HG03469 (cell line): ENCODE results near the gene CALD1.

Experiments used
- ATAC-seq: cut with Tn5 transposase; IDR thresholded peaks from one replicate; pipeline ENCODE4 v1.9.1; 2021; ENCODE audit warnings: mild to moderate bottlenecking, moderate library complexity, moderate number of reproducible peaks; ENCODE audit not compliant: unreplicated experiment

CALD1 gene

DNA sequence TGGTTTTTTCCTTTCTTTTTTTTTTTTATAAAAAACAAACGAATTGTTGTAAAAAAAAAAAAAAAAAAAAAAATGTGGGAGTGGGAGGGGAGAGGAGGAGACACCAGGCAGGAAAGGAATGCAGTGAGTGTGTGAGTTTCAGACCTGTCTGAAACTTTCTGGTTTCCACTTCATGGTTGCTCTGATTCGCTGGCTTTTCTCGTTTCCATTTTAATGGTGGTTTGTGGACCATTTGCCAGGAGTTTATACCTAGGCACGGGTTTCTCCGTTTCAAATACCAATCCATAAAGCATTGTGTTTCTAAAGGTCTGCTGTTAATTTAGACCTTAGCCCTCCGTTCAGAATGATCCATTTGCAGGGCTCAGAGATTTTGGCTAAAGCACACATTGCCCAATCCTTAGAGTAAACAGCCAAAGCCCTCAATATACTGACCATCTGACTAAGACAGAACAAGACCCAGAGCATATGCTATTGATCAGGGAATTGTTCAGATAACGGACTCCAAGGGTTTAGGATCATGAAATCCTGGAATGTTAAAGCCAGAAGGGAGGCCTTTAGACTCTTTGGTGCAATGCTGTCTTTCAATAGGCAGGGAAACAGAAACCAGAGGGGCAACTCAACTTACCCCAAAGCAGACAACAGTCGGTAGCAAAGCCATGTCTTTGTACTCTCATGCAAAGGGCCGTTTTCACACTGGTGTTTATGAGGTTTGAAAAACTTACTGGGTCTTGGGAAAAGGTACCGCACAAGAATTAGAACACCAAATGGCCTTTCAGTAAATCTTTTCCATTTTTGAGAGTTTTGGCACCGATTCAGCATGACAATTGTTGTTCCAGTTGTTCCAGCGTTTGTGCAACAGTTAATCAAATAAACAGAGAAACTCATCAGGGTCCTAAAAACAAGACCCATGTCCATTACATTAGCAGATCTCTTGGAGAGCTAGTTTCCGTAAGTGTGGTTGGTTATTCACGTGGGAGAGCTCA, 112.6 kb downstream of the CALD1 start:
- no peak for ATAC-seq

DNA sequence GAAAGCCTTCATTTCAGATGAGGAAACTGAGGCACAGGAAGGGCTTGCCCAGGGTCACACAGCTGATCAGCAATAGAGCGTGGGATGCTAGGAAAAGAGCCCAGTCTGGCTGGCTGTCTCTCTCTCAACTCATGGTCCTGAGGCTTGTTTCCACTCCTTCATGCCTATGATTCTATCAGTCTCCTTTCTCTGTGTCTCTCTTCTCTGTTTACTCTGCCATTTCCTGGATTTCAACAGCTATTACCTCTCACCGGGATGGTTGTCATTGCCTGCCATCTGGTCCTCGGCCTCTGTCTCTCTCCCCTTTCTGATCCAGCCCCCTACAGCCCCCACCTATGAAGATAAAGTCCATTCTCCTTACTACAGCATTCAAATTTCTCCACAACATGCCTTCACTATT, 113.5 kb downstream of the CALD1 start:
- ATAC-seq, result no peak

DNA sequence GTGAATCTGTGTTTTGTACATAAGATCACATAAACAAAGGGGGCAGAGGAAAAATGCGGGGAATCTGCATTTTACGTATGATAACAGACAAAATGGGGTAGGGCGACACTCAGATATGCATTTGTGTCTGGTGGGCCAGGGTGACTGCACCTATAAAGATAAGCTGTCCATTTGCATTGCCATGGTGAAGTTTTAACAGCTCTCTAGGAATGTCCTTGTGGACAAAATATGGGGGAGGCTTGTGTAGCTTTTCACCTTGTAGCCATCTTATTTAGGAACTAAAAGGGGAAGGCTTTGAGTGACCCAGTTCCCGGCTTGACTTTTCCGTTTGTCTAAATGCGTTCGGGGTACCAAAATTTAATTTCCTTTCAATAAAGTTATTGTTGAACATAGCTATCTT, 114.5 kb downstream of the CALD1 start:
- ATAC-seq, result no peak

DNA sequence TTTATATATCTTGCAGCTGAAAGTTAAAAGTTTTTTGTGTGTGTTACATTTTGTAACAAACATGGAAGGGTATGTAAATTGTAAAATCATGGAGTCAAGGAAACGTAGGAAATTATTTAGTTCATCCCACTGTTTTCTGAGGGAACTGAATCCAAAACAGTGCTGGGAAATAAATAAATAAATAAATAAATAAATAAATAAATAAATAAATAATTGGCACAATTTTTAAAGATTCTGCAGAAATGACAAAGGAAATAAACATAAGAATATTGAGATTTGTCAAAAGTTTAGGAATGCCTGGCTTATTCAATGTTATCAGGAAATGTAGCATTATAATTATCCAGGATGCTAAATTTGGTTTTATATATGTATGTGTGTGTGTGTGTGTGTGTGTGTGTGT, 115.5 kb downstream of the CALD1 start:
- ATAC-seq, result no peak

DNA sequence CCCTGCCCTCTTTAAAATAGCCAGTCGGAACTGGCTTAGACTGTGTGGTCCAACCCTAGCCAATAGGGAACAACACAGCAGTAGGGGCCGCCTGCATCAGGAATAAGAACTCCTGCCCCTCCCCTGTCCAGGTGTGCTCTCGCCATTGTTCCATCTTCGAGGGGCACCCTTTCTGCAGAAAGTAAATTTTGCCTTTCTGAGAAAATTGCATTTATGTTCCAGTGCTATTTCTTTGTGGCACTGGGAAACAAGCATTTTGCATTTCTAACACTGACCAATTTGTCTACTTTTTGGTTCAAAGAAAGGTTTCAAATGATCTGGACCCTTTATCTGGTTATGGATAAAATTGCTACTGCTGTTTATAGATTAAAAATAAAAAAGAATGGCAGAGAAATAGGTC, 116.6 kb downstream of the CALD1 start:
- ATAC-seq, result no peak

DNA sequence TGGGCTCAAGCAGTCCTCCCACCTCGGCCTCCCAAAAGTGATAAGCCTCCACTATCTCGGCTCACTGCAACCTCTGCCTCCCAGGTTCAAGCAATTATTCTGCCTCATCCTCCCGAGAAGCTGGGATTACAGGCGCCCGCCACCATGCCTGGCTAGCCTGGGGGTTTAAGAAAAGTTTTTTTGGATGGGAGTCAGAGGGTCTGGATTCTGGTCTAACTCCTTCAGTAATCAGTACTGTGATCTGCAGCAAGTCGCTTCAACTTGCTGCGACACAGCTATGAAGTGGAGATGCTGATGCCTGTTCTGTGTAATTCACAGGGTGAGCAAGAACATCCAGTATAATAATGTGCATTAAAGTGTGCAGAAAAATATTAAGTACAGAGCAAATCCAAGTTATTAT, 118.5 kb downstream of the CALD1 start:
- no peak for ATAC-seq

DNA sequence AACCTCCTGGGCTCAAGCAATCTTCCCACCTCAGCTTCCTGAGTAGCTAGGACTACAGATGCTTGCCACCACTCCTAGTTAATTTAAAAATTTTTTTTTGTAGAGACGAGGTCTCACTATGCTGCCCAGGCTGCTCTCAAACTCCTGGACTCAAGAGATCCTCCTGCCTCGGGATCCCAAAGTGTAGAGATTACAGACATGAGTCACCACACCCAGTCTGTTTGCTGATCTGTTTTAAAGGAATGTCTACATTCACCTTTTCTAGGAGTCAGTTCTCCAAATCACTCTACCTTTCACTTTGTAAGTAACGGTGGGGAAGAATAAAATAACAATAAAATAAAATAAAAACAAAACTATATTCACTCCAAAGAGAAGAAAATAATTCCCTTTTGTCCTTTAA, 120.3 kb downstream of the CALD1 start:
- no peak for ATAC-seq

DNA sequence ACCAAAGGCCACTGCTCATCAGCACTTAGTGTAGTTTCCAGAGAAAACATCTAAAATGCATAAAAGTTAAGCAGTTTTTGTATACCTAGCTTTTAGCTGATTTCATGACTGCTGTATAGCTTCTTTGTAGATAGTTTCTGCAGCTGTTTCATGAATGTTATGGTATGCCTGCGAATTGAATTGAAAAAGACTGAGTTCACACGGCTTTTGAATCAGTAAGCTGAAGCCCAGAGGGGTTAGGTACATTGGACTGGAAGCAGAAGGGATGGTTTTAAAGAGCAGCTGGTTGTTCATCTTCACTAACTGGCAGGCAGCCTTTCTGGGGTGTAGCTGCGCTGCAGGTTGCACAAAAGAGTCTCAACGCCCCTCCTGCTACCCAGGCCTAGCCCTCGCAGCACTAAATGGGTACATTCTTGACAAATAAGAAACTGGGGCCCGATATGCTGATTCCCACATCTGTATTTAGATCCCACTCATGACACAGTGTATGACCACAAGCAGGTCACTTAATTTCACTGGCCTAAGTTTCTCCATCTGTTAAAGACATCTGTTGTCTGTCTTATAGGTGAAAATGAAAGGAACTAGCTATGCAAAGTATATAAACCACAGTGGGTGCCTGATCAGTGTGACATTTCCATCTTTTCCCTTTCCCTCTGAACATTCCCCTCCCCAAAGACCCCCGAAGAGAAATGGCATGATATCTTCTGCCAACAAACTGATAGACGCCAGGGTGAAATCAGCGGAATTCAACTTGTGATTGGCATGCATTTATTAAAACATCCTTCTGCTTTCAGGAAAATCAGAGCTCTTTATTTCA, 120.9 kb downstream of the CALD1 start:
- ATAC-seq, result peak; percentile 80

DNA sequence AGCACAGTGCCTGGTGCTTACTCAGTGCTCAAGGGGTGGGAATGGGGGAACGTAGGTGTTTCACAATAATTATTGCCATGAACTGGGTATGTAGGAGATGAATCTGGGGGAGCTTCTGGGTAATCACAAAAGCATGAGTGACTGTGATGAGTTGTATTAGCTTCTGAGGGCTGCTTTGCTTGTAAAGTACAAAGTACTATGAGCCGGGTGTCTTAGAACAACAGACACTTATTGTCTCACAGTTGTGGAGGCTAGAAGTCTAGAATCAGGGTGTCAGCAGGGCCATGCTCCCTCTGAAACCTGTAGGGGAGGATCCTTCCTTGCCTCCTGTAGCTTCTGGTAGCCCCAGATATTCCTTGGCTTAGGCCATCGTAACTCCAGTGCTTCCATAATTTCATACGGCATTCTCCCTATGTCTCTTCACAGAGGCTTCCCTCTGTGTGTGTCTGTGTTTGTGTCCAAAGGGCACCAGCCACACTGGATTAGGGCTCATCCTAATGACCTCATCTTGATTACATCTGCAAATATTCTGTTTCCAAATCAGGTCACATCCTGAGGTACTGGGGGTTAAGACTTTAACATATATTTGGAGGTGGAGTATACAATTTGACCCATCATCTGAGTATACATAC, 122.1 kb downstream of the CALD1 start:
- no peak for ATAC-seq

DNA sequence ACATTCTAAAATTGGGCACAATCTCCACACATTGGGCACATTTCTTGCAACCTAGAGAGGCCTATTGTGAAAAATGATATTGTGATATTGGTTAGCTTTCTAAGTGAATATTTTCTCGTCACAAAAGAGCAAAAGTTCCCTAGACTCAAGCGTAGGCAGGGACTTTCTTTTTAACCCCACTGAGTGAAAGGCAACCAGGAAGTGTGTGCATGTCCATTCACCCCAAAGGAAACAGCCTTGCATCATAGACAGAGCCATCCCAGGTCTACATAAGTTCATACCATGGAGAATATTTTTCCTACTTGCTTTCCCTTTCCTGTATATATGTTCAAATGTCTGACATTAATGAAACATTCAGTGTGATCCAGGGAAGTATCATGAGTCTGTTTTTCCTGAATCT, 122.6 kb downstream of the CALD1 start:
- ATAC-seq, result no peak

DNA sequence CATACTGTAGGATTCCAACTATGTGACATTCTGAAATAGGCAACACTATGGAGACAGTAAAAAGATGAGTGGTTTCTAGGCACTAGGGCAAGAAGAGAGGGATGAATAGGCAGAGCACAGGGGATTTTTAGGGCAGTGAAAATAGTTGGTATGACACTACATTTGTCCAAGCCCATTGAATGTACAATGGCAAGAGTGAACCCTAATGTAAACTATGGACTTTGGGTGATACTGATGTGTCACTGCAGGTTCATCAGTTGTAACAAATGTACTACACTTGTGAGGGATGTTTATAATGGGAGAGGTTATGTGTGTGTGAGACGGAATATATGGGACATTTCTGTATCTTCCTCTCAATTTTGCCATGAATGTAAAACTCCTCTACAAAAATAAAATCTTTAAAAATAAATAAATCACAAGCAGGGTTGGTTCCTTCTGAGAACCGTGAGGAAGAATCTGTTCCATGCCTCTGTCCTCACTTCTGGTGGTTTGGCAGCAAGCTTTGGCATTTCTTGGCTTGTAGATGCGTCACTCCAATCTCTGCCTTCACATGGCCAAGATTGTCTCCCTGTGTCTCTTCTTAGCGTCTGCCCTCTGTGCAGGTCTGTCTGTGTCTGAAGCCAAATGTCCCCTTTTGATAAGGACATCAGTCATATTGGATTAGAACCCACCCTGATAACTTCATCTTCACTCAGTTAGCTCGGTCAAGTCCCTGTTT, 123.8 kb downstream of the CALD1 start:
- ATAC-seq, result no peak

DNA sequence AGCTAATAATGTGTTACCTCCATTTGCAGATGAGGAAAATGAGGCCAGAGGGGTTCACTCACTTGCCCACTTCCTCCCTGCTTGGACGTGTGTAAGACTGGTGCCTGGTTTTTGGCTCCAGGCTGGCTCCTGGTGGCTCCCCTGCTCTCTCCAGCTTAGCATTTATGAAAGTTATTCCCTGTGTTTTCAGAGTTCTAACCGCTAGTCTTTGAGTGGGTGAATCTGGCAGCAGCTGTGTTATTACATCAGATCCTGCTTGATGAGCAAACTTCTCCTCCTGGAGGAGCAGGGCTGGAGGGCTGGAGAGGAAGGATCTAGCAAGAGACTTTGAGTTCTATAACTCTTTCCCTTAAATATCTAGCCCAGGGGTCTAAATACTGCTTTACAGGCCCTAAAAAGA, 125.9 kb downstream of the CALD1 start:
- ATAC-seq, result no peak

DNA sequence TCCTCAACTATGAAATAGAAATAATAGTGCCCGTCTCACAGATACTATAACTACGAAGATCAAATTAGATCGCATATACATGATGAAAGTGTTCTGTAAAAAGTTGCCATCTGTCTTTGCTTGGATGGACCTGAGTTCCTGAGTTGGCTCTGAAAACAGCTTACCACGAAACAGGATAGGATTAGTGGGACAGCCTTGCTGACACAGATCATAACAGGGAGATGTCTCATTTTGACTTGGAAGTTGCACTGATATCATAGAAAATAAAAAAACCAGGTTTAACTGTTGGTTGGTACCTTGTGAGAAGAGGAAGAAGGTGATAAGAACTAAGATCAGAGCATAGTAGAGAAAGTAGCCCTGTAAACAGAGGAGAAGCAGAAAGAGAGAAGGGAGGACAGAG, 127.6 kb downstream of the CALD1 start:
- ATAC-seq, result no peak

DNA sequence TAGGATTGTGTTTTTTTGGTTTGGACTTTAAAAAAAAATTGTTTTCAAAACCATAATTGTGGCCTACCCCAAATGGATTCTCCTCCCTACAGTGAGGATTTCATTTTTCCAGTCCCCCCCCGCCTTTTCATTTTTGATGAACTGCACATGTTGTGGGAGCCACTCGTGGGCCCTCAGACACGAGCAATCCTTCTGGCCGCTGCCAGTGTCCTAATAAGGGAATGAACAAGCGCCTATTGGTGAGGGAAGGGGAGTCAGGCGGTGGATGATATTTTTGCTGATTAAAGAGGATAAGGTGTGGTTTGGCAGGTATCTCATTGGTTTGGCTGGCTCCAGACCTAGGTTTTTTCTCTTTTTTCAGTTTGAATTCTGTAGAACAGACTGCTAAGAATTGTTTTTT, 128.2 kb downstream of the CALD1 start:
- ATAC-seq, result no peak

DNA sequence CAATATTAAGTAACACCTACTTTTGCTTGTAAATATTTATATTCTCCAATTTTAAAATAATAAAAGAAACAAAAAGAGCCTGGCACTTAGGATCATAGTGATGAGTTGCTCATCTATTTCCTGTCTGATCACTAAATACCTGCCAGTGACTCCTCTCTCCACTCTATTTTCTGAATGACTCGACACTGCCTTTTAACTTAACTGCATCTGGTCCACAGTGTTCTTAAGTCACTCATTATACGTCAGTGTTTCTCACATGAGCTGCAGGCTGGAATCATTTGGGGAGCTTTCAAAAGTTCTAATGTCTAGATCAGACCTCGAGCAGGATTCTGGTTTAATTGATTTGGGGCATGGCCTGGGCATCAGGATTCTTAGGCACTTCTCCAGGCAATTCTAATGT, 128.9 kb downstream of the CALD1 start:
- ATAC-seq, result no peak

DNA sequence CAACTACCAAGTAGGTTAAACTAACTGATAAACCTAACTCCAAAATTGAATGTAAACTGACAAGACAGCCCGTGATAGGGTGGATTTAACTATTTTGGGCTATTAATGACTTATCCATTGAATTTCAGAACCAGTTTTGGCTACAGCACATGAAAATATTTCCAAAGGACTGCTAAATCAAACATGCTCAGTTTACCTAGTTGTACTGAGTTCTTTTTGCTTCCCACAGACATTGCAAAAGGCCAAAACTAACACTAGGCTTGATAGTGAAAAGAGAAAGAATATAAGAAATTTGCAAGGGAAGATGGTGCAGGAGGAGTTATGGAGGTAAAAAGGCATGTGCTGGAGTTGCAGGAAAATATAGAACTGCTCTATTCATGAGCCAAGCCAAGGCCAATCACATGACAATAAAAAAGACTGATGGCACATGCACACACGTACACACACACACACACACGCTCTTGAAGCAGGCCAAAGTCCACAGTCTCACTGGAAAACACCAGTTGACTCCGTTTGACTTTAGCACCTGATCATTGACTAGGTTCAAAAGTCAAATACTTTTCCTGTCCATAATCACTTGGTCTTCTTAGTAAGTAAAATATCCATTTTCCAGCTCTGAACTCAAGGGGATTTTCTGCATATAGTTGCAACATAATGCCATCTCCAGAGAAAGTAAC, 130.9 kb downstream of the CALD1 start:
- no peak for ATAC-seq

DNA sequence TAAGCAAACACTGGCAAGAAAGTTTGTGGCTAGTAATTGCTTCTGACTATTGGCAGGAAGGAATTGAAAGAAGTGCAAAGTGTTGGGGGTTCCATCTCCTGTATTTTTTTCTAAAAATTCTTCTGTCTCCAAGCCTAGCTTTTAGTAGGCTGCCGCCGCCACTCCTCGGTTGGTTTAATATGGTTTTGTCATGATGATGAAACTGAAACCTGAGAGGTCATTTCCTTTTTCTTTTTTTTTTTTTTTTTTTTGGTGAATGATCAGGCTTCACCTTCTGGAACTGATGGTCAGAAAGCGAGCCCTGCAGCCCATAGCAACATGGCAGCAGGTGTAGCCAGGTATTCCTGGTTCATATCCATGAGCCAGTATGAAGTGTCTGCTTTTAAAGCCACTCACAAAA, 131.5 kb downstream of the CALD1 start:
- no peak for ATAC-seq

DNA sequence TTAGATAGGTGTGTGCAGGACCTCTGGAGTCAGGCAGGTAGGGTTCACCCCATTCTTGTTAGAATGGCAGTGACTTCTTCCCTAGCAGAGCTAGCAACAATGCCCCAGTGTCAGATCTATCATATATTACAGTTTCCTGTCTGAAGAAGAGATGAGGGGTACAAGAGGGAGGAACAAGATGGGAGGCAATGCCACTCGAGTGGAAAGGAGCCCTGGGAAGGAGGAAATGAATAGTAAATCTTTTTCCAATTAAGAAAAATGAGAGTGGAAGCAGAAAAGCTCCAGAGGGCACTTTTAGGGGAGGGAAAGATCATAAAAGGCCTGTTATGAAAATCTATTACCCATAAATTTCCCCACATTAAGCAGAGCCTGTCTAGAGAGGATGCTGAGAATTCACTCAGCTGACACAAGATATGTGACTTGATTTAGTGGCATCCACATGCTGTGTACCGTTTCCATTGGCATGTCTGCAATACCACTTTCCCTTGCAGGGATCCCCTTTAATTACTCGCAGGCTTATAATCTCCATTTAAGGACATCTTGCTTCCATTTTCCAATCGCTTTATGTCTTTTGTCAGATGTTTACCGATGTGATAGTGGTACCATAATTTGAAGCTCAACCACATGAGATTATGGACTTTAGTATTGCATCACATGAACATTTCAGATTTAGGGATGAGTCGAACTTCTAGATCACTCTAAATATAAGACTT, 136.9 kb downstream of the CALD1 start:
- no peak for ATAC-seq

DNA sequence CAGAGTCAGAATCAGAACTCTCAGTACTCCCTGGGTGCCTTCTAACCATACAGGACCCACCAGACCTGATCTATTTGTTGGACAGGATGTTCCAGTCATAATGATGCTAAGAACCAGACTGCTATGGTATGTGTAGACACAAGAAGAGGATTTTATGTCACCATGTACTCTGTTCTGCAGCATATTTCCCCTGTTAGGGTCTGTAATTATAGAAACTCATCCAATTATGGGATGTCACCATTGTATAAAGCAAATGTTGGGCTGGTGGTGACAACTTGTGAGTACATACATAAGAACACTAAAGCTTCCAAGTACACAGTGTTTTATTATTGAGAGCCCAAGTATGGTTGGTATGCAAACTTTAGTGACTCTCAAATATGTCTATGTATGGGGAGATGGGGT, 139.8 kb downstream of the CALD1 start:
- peak; percentile 57 for ATAC-seq
